Calu3 (cell line): ENCODE data around the gene STK36. TPM values are rescaled to one million over a fixed set of nuclear protein-coding genes. Genes with fewer than 3 reads are reported as not detected.

ENCODE experiments used
- BruUV-seq: library from RNA; stranded (reverse); fragments of 400-500 nt; replicated peaks from 2 replicates; lab custom pipeline; 2021; lab: Mats Ljungman, UMichigan
- CTCF ChIA-PET: fragments of 300-600 bp; sonication (Branson Sonifier 250); formaldehyde crosslinking; loops from one replicate; lab custom pipeline; 2022; ENCODE audit warnings: antibody characterized with exemption; lab: Charles Lee
- DNase-seq: peaks from one replicate; pipeline ENCODE4 v3.0.0; 2022
- H3K27ac Mint-ChIP-seq: one replicate; pipeline ENCODE4 v1.8.0; 2022; ENCODE audit warnings: mixed read lengths; ENCODE audit not compliant: unreplicated experiment
- H3K27me3 Mint-ChIP-seq: one replicate; pipeline ENCODE4 v1.8.0; 2022; ENCODE audit warnings: mixed read lengths; ENCODE audit not compliant: unreplicated experiment
- H3K36me3 Mint-ChIP-seq: one replicate; pipeline ENCODE4 v1.8.0; 2022; ENCODE audit warnings: mild to moderate bottlenecking, moderate library complexity, mixed read lengths; ENCODE audit not compliant: insufficient read depth, unreplicated experiment
- H3K4me1 Mint-ChIP-seq: one replicate; pipeline ENCODE4 v1.8.0; 2022; ENCODE audit warnings: mild to moderate bottlenecking, low read depth, mixed read lengths; ENCODE audit not compliant: unreplicated experiment
- H3K4me3 Mint-ChIP-seq: one replicate; pipeline ENCODE4 v1.8.0; 2022; ENCODE audit warnings: mild to moderate bottlenecking, low read depth, moderate library complexity, mixed read lengths; ENCODE audit not compliant: unreplicated experiment
- H3K9me3 Mint-ChIP-seq: one replicate; pipeline ENCODE4 v1.8.0; 2022; ENCODE audit warnings: low read depth, mixed read lengths; ENCODE audit not compliant: unreplicated experiment
- CTCF ChIP-seq: fragments of 200-600 bp; IDR thresholded peaks from one replicate; pipeline ENCODE4 v1.8.0; 2022; ENCODE audit warnings: antibody characterized with exemption; ENCODE audit not compliant: unreplicated experiment
- intact Hi-C: fragments of 100-400 bp; cut with micrococcal nuclease; formaldehyde crosslinking; loops from one replicate; pipeline ENCODE4 v1.10.0; 2022; ENCODE audit not compliant: unreplicated experiment
- total RNA-seq: library from RNA; stranded (reverse); gene quantifications from 2 replicates; pipeline ENCODE4 v1.2.3, GENCODE V29; 2022

The STK36 gene
- total RNA-seq, 1 experiment from 2014 or later = 42.4 TPM

GRCh38 chr2:218703341-218703740 is 31.5 kb downstream of the STK36 start:
- Mint-ChIP-seq H3K9me3 (no peaks in the 10 kb centered on the region), H3K27me3 (no peaks in the 10 kb centered on the region), H3K36me3 (no peaks in the 10 kb centered on the region), H3K4me3 (no peak overlapping the region), H3K27ac (no peak overlapping the region), H3K4me1 (no peaks in the 10 kb centered on the region)
- intact Hi-C loops = no loop called here
- CTCF ChIA-PET = no interaction called here
- no peak for DNase-seq
- BruUV-seq = no TSS peak
- no peak for TF ChIP-seq CTCF

GRCh38 chr2:218708086-218708485 is 36.2 kb downstream of the STK36 start:
- no TSS peak for BruUV-seq
- Mint-ChIP-seq H3K4me1 (peaks cover 8% of the 10 kb centered on the region), H3K36me3 (peaks cover 21% of the 10 kb centered on the region), H3K9me3 (no peaks in the 10 kb centered on the region), H3K27me3 (no peaks in the 10 kb centered on the region), H3K27ac (no peak overlapping the region), H3K4me3 (no peak overlapping the region)
- TF ChIP-seq CTCF = no peak
- CTCF ChIA-PET = interaction anchor here (0.6 to 0.7 kb wide), 4 partner anchors 36 to 435 kb away, joined by 4 to 6 read pairs (median 4); no protein-coding TSS in a partner anchor
- intact Hi-C loops = no loop called here
- no peak for DNase-seq

- TF ChIP-seq CTCF = no peak
- Mint-ChIP-seq H3K27me3 (no peaks in the 10 kb centered on the region), H3K36me3 (peaks cover 21% of the 10 kb centered on the region), H3K9me3 (no peaks in the 10 kb centered on the region), H3K27ac (no peak overlapping the region), H3K4me3 (peak overlapping the region; percentile 79), H3K4me1 (peaks cover 20% of the 10 kb centered on the region)
- no TSS peak for BruUV-seq
- no peak for DNase-seq
- intact Hi-C loops = loop anchor here (5.0 kb wide), 1 partner anchor 137 kb away; no protein-coding TSS in a partner anchor
- CTCF ChIA-PET = interaction anchor here (0.6 to 1.9 kb wide), 10 partner anchors 13 to 1026 kb away, joined by 3 to 15 read pairs (median 5); partner anchors contain the start of genes CYP27A1, RNF25, STK36 and ZNF142
These were observed 38.0 kb downstream of the STK36 start for GRCh38 chr2:218709908-218710307.

GRCh38 chr2:218710334-218710686 is 38.4 kb downstream of the STK36 start:
- intact Hi-C loops = loop anchor here (5.0 kb wide), 1 partner anchor 137 kb away; no protein-coding TSS in a partner anchor
- Mint-ChIP-seq H3K27me3 (no peaks in the 10 kb centered on the region), H3K27ac (no peak overlapping the region), H3K9me3 (no peaks in the 10 kb centered on the region), H3K4me3 (peak overlapping the region; percentile 79), H3K36me3 (peaks cover 21% of the 10 kb centered on the region), H3K4me1 (peaks cover 20% of the 10 kb centered on the region)
- TF ChIP-seq CTCF = no peak
- CTCF ChIA-PET = interaction anchor here (0.6 to 1.9 kb wide), 11 partner anchors 13 to 1026 kb away, joined by 3 to 15 read pairs (median 5); partner anchors contain the start of genes CYP27A1, RNF25, STK36 and ZNF142
- BruUV-seq = no TSS peak
- DNase-seq = no peak
